Transverse colon (tissue), 4 donors: ENCODE results near the gene ODF4. TPM values are rescaled to one million over a fixed set of nuclear protein-coding genes. Genes with fewer than 3 reads are reported as not detected.
A peak's percentile ranks its signal among the peaks of the same experiment; 100 is the strongest.

ENCODE experiments used
- DNase-seq: peaks from one replicate; pipeline ENCODE4 v3.0.0-alpha.2; 2019
- H3K27ac ChIP-seq, 4 donors: fragments of 200-600 bp; sonication (generic); 2 replicates each; pipeline ENCODE4 v1.5.1; 2016 to 2018; ENCODE audit warnings: inconsistent platforms in 4 of 4
- H3K27me3 ChIP-seq: fragments of 200-600 bp; sonication (generic); 2 replicates; pipeline ENCODE4 v1.5.1; 2017; ENCODE audit warnings: inconsistent platforms
- H3K36me3 ChIP-seq, 4 donors: fragments of 200-600 bp; sonication (generic); 2 replicates each; pipeline ENCODE4 v1.5.1; 2017 to 2019; ENCODE audit warnings: inconsistent platforms in 4 of 4
- H3K4me1 ChIP-seq, 4 donors: fragments of 200-600 bp; sonication (generic); 2 replicates each; pipeline ENCODE4 v1.5.1; 2017 to 2020; ENCODE audit warnings: inconsistent platforms in 4 of 4
- H3K4me3 ChIP-seq, 4 donors: fragments of 200-600 bp; sonication (generic); 1 replicate in 1 of 4; 2 replicates in 3 of 4; pipeline versions ENCODE4 v1.5.1 to v1.6.1; 2017 to 2019; ENCODE audit warnings: inconsistent platforms in 4 of 4
- H3K9me3 ChIP-seq, 2 donors: fragments of 200-600 bp; sonication (generic); 2 replicates each; pipeline ENCODE4 v1.5.1; 2017 to 2019; ENCODE audit warnings: inconsistent platforms in 2 of 2
- EP300 ChIP-seq: sonication (generic); formaldehyde crosslinking; IDR thresholded peaks from one replicate; pipeline ENCODE4 v1.6.1; 2017; ENCODE audit warnings: antibody characterized with exemption, low read depth
- POLR2A ChIP-seq: fragments of 450-650 bp; IDR thresholded peaks from one replicate; pipeline ENCODE4 v1.6.1; 2016; ENCODE audit warnings: antibody characterized with exemption, mild to moderate bottlenecking, moderate library complexity
- POLR2AphosphoS5 ChIP-seq, 3 donors: sonication (generic); formaldehyde crosslinking; IDR thresholded peaks; one replicate each; pipeline ENCODE4 v1.6.1; 2016; ENCODE audit warnings: antibody characterized with exemption in 3 of 3
- WGBS, 2 donors: methylation state at CpG; one replicate each; pipeline ENCODE4 v1.1.5; 2018; ENCODE audit warnings: low coverage in 1 of 2; 5-methylcytosine and 5-hydroxymethylcytosine counted together
- in situ Hi-C, 4 donors: fragments of 200-750 bp; cut with MboI; loops; one replicate each; pipeline versions ENCODE4 v1.15.0 to v1.15.1; 2017; ENCODE audit warnings: low sequenced_read_pairs in 3 of 4, low pct_ligation_motif_present in 1 of 4, low pct_unique_long_range_greater_than_20kb in 1 of 4
- intact Hi-C: fragments of 100-400 bp; cut with DNase I; formaldehyde crosslinking; loops from one replicate; pipeline ENCODE4 v1.15.1; 2023; ENCODE audit warnings: low total_unique reads
- total RNA-seq, 4 donors: library from RNA; depleted of rRNA; stranded (reverse); fragments of >200 nt; gene quantifications; one replicate each; pipeline ENCODE4 v1.1.0, GENCODE V29; 2016
- TF ChIP-seq, protein P1 (sequence below), 5 experiments: fragments of 200-600 bp in 3 of 5; fragments of 450-650 bp in 2 of 5; sonication (generic) in 3 of 5; IDR thresholded peaks; 1 replicate in 2 of 5; 2 replicates in 3 of 5; pipeline ENCODE4 v1.5.1; 2016 to 2017; ENCODE audit warnings: antibody characterized with exemption in 5 of 5, inconsistent platforms in 3 of 5, mild to moderate bottlenecking in 2 of 5, moderate library complexity in 1 of 5

Gene ODF4
- total RNA-seq, 4 donors from 2014 or later = not detected

DNA sequence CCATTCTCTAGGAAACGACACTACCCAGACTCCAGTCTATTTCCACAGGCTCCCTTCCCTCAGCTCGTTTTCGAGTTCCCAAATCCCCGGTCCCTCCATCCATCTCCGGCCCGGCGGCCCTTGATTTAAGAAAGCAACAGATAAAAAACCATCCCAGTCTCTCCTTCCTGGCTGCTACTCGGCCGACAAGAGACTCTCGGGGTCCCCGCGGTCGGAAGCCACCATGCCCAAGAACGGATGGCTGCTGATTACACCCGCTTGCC, 43.2 kb downstream of the ODF4 start:
- no peaks in the 10 kb centered on the region for H3K9me3 ChIP-seq
- in situ Hi-C loops = no loop called here
- TF ChIP-seq POLR2A = no peak
- intact Hi-C loops = no loop called here
- H3K36me3 ChIP-seq = peaks cover 0 to 38% (median 8%) of the 10 kb centered on the region in 4 donors
- H3K4me3 ChIP-seq = peak overlapping the region; percentile 36 to 71 (median 58)
- whole genome bisulfite sequencing, 2 donors = 0% methylated on average over 3 to 15 of the region's 15 CpGs
- H3K27me3 ChIP-seq = no peaks in the 10 kb centered on the region
- peak overlapping the region; percentile 91 to 95 (median 93) for H3K27ac ChIP-seq
- no peak for DNase-seq
- peaks cover 16 to 46% (median 34%) of the 10 kb centered on the region in 4 donors for H3K4me1 ChIP-seq

DNA sequence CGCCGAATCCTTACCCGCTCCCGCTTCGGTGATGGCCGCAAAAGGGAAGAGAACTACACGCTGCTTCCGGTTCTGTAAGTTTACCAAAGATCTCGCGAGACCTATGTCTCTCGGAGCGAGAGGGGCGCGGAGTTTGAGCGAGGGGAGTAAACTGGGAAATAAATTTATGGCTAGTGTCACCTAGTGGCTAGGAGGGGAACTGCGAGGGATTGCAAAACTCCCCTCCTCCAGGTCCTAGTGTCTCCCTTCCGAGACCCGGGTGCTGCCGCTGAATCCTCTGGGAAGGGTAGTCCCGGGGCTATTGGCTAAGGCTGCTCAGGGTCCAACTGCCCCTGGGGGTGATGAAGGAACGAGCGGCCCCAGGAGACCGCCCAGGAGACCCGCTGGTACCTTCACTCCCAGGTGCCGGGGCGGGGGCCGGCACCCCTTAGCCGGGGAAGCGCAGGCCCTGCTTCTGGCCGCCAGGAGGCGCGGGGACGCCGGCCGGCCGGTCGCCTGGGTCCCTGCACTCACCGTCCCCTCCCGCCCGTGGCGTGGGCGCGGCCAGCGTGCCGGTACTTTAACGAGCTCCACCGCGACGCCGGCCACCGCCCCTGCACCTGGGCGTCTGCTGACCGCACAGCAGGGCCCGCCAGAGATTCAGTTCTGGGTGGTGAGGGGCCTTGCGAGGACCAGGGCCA, 43.6 kb downstream of the ODF4 start, which contains the start of gene RPL26:
TSS of gene RPL26 (minus strand) at position 51 of the 680 bp plus-strand sequence. CDS start 883 bp downstream, outside the sequence.
- Histone ChIP-seq H3K27ac (peak within 1 kb of the TSS; percentile 91 to 95 (median 93)), H3K4me3 (peak within 1 kb of the TSS; percentile 44 to 76 (median 71)), H3K36me3 (peaks cover 0 to 33% (median 6%) of the 10 kb centered on the region in 4 donors), H3K9me3 (no peaks in the 10 kb centered on the region), H3K27me3 (no peaks in the 10 kb centered on the region), H3K4me1 (peaks cover 16 to 42% (median 34%) of the 10 kb centered on the region in 4 donors)
- TF ChIP-seq POLR2AphosphoS5 (IDR thresholded peaks at IDR 0.05) (peak; percentile 94 to 97 (median 95)), POLR2A (peak; percentile 90), EP300 (no peak)
- TF ChIP-seq, protein P1, sequence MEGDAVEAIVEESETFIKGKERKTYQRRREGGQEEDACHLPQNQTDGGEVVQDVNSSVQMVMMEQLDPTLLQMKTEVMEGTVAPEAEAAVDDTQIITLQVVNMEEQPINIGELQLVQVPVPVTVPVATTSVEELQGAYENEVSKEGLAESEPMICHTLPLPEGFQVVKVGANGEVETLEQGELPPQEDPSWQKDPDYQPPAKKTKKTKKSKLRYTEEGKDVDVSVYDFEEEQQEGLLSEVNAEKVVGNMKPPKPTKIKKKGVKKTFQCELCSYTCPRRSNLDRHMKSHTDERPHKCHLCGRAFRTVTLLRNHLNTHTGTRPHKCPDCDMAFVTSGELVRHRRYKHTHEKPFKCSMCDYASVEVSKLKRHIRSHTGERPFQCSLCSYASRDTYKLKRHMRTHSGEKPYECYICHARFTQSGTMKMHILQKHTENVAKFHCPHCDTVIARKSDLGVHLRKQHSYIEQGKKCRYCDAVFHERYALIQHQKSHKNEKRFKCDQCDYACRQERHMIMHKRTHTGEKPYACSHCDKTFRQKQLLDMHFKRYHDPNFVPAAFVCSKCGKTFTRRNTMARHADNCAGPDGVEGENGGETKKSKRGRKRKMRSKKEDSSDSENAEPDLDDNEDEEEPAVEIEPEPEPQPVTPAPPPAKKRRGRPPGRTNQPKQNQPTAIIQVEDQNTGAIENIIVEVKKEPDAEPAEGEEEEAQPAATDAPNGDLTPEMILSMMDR (IDR thresholded peaks at IDR 0.05) = peak; percentile 98 to 100 (median 99)
- peak; percentile 98 for DNase-seq
- WGBS, 2 donors = 1% methylated on average over 47 of the region's 55 CpGs; no CpG with 5 or more reads in 1 of the 2 donors
- intact Hi-C loops (no loop called here), in situ Hi-C loops (no loop called here)

DNA sequence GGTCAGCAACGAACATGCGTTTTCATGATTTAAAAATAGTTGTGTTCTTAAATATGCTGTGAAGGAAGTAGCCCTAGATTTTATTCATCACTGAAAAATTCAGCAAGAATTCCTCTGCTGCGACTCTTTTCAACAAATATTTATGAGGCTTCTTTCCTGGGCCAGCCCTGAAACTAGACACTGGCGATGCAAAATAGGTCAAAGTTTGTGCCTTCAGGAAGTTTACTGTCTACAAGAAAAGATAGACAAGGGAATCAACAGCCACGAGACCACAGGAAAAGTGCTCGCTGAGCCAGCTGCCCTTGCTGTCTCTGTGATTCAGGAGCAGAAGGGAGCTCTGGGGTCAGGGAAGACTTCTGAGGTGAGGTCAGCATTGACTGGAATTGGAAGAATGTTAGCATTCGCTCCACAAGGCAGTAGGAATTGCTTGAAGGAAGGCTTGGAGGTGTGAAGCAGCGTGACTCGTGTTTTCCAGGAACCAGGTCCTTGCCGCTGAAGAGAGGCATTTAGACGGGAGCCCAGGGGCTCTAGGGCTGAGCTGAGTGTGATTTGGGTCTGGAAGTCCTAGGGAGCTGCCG, 45.2 kb downstream of the ODF4 start:
- 51 to 79% methylated on average over 7 to 12 of the region's 12 CpGs for WGBS, 2 donors
- intact Hi-C loops = no loop called here
- in situ Hi-C loops = no loop called here
- H3K27ac ChIP-seq = peak overlapping the region in 3 of 4 donors; percentile 91 to 95 (median 91)
- H3K27me3 ChIP-seq = no peaks in the 10 kb centered on the region
- peaks cover 0 to 17% (median 0%) of the 10 kb centered on the region in 4 donors for H3K36me3 ChIP-seq
- TF ChIP-seq EP300 (no peak), POLR2AphosphoS5 (IDR thresholded peaks at IDR 0.05) (no peak), POLR2A (no peak)
- TF ChIP-seq, protein P1 (IDR thresholded peaks at IDR 0.05) = no peak
- H3K9me3 ChIP-seq = no peaks in the 10 kb centered on the region
- DNase-seq = no peak
- peaks cover 16 to 41% (median 33%) of the 10 kb centered on the region in 4 donors for H3K4me1 ChIP-seq
- H3K4me3 ChIP-seq = no peak overlapping the region

DNA sequence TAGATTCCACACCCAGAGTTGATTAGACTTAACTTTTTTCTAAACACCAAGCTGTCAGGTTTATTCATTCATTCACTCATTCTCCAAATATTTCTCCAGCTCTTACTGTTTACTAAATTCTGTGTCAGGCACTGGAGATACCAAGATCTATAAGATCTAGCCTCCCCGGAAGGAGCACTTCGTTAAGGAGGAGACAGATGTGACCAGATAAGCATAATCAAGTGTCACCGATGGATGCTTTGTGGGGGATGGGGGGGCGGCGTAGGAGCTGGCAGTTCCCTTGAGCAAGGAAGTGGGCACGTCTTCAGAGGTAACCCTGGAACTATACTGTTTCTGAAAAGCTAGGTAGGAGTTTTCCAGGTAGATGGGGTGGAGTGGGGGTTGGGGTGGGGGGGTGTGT, 47.2 kb downstream of the ODF4 start:
- Histone ChIP-seq H3K4me3 (no peak overlapping the region), H3K36me3 (no peaks in the 10 kb centered on the region), H3K27ac (no peak overlapping the region), H3K27me3 (no peaks in the 10 kb centered on the region), H3K4me1 (peaks cover 5 to 23% (median 16%) of the 10 kb centered on the region in 4 donors), H3K9me3 (no peaks in the 10 kb centered on the region)
- no peak for TF ChIP-seq EP300
- TF ChIP-seq POLR2A = no peak
- TF ChIP-seq, protein P1 (IDR thresholded peaks at IDR 0.05) = no peak
- TF ChIP-seq POLR2AphosphoS5 (IDR thresholded peaks at IDR 0.05) = no peak
- WGBS, 2 donors = 71 to 84% methylated on average over 6 of the region's 6 CpGs
- in situ Hi-C loops (no loop called here), intact Hi-C loops (no loop called here)
- DNase-seq = no peak
